ENCODE results near the gene KCND1.
A peak's percentile ranks its signal among the peaks of the same experiment; 100 is the strongest.
"Not testable (repeated sequence)": the region's sequence is repeated elsewhere in the genome, so short reads cannot be mapped to it uniquely, and the experiment has no call there.

KCND1 gene

DNA sequence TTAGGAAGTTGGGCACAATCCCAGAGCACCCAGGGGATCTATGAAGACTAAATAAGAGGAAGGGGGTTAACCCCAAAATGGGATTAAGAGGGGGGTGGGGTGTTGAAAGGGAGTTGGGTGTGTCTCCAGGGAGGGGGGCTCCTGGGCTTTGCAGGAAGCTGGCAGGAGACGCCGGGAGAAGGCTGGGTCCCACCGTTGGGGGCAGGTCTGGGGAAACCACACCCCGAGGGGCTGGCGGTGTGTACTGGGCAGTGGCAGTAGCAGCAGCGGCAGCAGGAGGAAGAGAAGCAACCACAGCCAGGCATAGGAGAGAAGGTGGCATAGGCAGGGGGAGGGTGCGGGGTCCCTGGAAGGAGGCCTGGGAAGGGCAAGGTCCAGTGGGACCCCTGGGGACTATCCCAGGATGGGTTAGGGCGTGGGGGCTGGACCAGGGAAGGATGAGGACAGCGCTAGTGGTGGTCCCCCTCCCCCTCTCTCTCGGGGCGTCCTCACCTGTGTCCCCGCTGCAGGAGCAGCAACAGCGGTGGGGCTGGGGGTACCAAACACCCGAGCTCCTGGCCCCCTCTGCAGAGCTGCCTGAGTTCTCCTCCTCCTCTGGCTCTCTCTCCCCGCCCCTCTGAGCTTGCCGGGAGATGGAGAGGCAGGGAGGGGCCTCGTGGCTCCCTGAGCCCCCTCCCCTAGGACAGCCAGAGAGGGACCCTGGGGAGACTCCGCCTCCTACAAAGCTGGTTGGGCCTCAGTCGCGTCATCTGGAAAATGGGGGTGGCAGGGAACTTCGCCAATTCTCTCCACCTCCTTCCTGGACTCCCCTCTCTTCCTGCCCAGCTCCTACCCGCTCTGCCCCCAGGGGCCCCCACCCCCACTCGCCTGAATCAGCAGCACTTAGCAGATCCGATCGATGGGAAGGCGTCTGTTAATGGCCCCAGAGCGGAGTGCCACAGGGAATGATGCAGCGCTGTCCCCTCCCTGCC lies at the start of gene KCND1:
Gene KCND1, minus strand, starts transcription at position 596 of the 971 bp plus-strand sequence. CDS start 1,573 bp downstream, outside the sequence.
- peak; percentile 27 for DNase-seq

DNA sequence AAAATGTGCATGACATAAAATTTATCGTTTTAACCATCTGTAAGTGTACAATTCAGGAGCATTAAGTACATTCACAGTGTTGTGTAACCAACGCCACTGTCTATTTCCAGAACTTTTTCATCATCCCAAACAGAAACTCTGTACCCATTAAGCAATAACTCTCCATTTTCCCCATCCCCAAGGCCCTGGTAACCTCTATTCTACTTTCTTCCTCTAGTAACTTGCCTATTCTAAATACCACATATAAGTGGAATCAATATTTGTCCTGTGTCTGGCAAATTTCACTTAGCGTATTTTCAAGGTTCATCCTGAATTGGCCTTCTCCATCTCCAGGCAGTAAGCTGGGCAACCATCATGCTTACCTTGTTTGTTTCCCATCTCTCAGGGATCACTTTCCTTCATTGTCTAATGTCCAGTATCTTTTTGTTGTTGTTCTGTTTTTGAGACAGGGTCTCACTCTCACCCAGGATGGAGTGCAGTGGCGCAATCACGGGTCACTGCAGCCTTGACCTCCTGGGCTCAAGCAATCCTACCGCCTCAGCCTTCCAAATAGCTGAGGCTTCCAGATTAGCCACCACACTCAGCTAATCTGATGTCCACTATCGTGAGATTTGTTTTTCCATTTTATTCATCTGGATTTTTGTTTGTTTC lies 48.1 kb upstream of the KCND1 start:
- no peak for DNase-seq

DNA sequence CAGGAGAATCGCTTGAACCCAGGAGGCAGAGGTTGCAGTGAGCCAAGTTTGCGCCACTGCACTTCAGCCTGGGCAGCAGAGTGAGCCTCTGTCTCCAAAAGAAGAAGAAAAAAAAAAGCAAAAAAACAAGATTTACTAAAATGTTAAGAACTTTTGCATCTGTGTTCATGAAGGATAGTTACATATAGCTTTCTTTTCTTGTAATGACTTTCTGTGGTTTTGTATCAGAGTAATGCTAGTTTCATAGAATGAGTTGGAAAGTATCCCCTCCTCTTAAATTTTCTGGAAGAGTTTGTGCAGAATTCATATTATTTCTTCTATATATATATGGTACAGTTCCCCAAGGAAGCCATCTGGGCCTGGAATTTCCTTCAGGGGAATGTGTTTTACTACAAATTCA lies 47.4 kb upstream of the KCND1 start:
- no peak for DNase-seq

DNA sequence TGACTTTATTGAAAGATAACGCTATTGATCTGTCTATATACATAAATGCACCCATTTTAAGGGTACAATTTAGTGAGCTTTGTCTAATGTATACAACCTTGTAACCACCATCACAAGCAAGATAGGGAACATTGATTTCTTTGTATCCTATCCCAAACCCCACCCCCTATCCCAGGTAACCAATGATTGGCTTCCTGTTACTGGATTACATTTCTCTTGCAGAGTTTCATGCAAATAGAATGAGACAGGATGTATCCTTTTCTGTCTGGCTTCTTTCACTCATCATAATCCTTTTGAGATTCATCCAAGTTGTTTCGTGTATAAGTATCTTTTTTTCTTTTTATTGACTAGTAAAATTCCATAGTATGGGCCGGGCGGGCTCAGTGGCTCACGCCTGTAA lies 32.1 kb upstream of the KCND1 start:
- DNase-seq, result no peak

DNA sequence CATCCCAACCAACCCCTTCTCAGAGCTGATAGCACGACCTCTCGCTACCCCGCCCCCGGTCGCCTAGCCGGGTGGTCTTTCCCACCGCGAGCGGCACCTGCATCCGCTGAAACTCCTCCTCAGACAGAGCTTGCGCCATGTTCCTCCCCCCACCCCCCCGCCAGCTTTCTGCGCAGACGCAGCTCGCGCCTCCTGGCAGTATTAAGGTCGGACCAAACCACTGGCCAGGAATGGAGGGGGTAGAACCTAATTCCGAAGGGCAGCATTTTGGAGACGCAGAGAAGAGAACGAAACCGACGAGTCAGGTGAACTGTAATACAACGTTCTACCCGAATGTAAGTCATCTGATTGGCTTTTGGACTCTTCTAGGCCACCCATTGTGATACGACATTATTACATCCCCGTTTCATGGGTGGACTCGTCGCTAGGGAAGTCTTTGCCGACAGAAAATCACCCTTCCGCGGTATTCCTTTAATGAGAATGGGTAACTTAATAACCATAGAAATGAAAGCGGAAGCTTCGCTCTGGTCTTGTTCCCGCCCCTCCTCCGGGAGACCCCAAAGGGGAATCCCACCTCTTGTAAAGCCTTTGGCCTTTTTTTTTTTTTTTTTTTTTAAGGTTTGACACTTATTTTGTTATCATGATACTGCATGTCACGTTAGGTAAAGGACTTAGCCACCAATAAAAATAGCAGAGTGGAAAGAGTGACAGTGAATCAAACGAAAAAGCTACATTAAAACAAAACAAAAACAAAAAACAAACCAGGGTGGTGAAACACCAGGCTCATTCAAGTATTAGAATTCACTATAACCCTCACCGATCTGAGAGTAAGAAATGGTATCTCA lies 30.7 kb upstream of the KCND1 start, which contains the start of gene GRIPAP1:
Gene GRIPAP1, minus strand, starts transcription at position 174 of the 845 bp plus-strand sequence. Its CDS starts 35 bp downstream, at position 139.
- peak; percentile 85 for DNase-seq

DNA sequence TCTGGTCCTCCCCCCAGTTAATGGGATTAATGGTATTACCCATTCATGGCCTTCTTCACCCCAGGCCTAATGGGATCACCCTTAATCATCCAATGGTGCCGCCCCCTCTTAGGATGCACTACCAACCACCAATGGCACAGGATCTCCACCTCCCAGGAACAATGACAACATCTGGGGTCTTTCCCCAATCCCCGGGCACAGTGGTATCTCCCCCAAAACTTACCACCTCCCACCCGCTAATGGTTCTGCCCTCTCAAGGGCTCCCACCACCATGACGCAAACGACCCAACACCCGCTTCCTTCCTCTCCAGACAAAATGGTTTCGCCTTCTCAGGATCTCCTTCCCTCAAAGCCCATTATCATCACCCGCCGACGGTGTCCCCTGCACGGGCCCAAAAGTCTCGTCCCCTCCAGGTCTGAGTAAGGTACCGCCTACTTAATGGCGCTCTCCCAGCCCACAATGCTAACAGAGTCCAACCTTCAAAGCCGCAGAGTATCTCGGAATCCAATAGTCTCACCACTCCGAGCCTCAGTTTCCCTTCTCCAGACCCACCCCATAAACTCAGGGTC lies 30.0 kb upstream of the KCND1 start:
- peak; percentile 33 for DNase-seq

DNA sequence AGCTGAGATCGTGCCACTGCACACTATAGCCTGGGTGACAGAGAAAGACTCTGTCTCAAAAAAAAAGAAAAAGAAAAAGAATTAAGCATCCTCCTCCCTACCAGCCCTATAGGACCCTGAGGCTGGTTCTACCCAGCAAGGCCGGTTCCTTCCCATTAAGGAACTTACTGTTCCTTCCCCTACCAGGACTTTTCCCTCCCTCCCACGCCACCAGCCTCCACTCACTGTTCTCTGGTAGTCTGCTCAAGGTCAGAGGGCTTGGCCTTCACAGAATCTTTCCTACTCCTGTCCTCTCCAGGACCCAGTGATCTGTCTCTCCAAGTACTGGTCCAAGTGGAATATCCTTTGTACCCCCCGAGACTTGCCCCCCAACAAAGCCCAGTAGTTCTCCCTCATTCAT lies 29.0 kb upstream of the KCND1 start:
- no peak for DNase-seq

DNA sequence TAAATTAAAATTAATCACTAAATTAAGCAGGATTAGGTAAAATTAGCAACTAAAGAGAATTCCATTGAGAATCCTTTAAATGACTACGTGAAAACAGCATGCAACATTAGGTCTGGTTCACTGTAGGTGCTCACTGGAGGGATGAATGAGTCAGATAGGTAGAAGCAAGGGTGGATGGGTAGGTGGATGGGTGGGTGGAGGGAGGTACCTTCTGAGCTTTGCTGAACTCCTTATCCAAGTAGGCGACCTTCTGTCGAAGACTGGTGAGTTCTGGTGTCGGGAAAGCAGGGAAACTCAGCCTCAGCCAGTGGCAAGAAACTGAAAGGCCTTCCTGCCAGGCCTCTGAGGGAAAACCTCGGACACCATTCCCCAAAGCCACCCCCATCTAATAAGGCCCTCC lies 27.4 kb upstream of the KCND1 start:
- DNase-seq, result no peak

DNA sequence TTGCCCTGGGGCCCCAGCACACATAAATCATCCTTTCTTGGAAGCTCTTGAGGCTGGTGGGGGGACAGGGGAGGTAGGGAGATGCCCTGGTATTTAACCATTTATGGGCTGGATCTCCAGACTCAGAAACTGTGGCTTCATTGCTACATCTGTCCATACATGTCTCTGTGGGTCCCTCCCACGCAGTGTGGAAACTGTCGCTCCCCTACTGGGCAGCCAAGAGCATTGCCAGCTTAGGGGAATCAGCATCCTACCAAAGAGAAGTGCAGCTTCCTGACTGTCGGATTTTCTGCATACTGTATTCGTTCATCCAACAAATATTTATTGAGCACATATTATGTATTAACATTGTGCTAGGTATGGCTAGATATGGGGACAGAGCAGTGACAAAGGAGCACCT lies 26.7 kb upstream of the KCND1 start:
- DNase-seq, result no peak

DNA sequence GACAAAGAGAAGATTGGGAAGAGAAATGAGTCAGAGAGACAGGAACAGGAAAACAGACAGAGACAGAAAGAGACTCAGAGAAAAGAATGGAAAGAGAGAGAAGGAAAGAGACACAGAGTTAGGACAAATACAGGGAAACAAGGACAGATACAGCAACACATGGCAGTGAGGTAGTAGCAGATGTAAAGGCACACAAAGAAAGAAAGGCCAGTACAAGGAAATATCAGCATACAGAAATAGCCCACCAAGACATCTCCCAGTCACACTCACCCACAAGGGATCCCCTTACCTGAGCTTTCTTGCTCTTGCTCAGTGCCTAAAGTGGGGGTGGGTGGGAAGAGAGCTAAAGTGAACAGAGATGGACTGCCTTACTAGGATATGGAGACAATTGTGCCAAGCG lies 26.2 kb upstream of the KCND1 start:
- no peak for DNase-seq

DNA sequence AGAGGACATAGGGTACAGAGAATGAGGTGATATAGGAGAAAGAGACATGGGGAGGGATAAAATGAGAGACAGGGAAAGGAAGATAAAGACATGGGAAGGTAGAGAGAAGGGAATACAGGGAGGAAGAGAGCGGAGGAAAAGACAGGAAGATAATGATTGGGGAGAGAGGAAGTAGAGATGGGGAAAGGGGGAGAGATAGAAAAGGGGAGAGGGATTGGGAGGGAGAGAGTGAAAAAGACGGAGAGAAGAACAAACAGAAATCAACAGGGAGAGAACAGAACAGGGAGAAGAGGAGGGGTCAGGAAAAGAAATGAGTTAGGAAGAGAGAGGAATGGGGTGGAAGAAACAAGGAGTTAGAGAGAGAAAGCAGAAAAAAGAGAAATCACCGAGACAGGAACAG lies 25.8 kb upstream of the KCND1 start:
- DNase-seq, result no peak

DNA sequence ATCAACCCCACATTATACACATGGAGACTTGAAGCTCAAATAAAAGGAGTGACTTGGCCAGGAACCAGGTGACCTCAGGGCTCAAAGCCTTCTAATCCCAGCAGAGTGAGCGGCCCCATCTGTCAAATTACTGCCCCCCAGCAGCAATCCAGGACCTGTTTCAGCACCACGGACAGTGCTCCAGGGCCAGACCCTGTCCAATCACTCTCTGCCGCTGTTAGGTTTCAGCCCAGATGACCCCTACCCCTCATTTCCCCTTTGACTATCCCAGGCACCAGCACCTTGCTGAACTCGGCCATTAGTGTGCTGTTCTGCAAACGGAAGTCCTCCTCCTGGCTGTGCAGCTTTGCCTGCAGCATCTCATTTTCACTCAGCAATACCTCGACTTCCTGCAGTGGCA lies 25.3 kb upstream of the KCND1 start:
- peak; percentile 13 for DNase-seq

DNA sequence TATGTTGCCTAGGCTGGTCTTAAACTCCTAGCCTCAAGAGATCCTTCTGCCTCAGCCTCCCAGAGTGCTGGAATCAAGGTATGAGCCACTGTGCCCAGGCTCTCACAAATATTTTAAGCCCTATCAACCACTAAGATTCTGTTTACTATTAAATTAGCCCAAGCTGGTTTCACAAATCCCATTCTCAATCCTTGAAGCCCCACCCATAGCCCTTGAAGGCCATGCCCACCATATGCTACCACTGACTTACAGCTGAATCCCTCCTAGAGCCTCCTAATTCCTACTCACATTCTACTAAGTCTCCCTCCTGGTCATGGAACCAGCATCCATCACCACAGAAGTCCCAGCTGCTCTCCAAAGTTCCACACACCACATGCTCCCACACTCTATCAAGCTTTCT lies 20.7 kb upstream of the KCND1 start:
- DNase-seq, result no peak

DNA sequence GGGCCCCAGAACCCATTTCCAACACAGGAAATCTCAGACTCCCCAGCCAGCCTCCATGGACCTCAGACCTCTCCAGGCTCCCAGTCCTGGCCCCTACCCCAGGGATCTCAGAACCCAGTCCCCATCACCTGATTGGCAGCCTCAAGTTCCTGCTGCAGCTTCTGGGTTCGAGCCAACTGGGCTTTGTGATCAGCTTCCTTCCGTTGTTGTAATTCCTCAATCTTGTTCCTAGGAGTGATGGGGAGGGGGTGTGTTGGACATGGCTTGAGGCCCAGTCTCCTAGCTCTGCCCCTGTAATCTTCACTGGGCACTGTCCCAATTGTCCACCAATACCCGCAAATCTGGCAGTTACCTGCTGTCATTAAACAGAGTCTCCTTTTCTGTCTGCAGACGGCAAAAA lies 17.8 kb upstream of the KCND1 start:
- DNase-seq, result no peak

DNA sequence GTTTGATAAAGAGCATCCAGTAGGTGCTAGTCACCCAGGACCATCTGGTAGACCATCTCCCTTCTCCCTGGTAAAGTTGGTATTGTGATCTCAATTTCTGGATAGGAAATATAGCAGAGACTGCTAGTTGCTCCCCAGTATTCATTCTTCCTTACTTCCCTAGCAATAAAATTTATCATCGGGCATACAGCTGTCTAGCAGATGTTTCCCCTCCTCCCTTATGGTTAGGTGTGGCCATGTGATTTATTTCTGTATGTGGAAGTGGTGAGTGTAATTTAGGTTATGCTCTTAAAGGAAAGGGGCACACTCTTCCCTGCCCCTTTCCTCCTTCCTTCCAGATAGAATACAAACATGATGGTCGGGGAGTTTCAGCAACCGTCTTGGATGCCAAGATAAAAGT lies 12.3 kb upstream of the KCND1 start:
- DNase-seq, result no peak

DNA sequence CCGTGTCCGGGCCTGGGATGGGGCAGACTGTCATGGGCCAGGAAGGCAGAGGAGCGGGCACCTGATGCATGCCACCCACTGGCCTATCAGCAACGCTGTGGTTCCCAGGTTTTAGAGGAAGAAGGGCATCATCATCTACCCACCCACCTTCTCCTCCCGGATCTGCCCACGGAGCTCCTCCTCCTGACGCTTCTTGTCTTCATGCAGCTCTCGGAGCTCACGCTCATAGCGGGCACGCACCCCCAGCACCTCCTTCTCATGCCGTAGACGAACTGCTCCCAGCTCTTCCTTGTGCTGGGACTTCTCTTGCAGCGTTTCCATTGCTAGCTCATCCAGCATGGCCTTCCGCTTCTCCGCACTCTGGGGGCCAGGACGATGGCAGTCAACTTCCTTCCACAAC lies 11.4 kb upstream of the KCND1 start:
- DNase-seq, result no peak

DNA sequence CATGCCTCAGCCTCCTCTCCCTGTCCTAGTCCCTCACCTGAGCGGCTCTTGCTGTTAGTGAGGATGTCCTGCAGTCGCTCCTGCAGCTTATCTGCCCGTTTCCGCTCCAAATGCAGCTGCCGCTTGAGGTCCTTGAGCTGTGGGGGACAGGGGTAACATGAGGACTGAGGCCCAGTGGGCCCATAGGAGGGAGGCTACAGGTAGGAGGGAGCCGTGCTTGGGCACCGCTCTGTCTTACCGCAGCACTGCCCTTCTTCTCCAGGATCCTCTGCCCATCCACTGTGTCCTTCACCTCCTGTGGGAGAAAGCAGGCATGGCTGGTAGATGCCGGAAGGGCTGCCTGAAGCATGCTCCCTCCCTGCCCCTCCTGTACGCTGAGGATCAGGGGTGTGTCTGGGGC lies 9.5 kb upstream of the KCND1 start:
- no peak for DNase-seq

DNA sequence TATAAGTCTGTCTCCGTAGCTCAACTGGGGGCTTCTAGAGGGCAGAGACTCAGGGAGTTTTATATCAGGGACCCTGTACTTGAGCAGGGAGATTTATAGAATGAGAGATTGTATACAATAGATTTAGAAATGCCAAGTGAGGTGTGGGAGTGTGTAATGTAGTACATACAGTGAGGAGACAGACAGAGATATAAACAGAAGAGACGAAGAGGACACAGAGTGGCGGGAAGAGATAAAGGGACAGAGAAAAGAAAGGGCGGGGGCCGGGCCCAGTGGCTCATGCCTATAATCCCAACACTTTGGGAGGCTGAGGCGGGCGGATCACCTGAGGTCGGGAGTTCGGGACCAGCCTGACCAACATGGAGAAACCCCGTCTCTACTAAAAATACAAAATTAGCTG lies 8.7 kb upstream of the KCND1 start:
- DNase-seq, result not testable (repeated sequence)

DNA sequence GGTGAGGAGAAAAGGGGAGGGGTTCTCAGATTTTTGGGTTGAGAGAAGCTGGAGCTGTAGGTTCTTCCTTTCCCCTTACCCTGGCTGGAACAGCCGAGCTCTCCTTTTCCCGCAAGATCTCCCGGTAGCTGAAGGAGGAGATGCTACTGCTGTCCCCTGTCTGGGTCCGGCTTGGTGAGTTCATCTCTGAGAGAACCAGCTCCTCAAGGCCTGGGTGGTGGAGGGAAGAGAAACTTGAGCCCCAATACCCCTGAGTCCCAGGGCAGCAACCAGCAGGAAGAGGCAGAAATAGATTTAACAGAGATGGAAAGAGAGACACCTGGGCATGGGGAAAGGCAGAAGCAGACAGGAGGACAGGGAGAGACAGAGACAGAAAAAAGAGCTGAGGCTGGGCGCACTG lies 6.6 kb upstream of the KCND1 start:
- DNase-seq, result no peak

DNA sequence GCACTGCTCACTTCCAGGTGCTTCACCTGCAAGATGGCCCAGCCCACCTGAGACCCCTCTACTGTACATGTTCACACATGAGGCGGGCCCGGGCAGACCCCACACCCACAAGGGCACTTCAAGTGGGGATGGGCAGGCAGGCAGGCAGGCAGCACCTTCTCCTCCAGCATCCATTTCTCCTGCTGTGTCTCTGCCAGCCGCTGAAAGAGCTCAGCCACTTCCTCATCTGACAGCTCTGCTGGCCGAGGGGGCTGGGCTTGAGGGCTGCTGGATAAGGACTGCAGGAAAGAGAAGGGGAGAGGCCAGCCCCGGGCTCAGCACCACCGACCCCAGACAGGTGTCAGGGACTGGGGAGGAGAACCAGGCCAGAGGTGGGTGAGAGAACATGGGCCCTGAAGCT lies 4.4 kb upstream of the KCND1 start:
- no peak for DNase-seq

DNA sequence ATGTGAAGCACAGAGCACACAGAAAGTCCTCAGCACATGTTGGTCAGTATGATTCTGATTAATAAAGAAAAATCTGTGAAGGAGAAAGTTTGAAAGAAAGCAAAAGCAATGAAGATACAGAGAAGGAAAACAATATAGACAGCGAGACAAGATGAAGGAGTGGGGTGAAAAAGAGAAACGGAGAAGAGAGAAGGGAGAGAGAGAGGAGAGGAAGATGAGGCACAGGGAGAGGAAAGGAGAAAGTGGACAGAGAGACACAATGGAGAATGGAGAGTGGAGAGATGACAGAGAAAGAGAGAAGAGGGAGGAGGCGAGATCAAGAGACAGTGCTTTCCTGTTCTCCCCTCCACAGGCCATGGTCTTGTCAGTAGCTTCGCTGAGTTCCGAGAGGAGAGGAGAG lies 3.9 kb upstream of the KCND1 start:
- DNase-seq, result no peak

DNA sequence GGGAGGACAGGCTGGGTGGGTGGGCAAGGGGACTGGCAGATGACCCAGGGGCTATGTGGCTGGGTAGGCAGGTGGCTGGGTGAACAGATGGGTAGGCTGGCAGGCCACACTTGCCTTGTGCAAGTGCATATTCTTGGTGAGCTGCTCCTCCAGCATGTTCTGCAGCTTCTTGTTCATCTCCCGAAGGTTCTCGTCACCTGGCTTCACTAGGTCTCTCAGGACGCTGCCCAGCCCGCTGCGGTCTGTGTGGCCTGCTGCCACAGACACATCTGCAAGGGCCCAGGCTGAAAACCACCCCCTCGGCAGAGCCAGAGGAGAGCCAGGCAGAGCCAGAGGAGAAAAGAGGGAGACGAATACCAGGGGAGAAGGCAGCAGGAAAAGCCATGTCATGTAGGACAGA lies 3.4 kb upstream of the KCND1 start:
- no peak for DNase-seq

DNA sequence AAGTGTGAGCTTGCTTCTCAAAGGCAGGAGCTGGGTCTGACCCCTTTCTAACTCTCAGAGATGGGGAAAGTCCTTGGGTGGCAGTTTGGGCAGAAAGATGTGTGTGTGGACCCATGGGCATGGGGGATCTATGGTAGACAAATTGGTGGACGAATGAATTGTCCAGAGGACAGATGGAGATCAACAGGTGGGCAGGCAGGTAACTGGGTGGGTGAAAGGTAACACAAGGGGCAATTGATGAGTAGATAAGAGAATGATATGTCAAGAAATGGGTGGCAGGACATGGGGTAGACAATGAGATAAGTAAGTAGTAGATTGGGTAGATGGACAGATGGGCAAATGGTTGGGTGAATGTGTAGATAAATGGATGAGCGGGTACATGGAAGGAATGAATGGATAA lies 2.9 kb upstream of the KCND1 start:
- no peak for DNase-seq

Data from CD4-positive, alpha-beta T cell treated with Interleukin-6 for 4 hours (primary cell).